IMR-90 (cell line): ENCODE data around the gene LCE3C.

Source experiments
- BHLHE40 ChIP-seq: fragments of 150-350 bp; IDR thresholded peaks from 2 replicates; pipeline ENCODE4 v1.6.1; 2016; ENCODE audit warnings: mild to moderate bottlenecking, low read depth, low read length
- CEBPB ChIP-seq: IDR thresholded peaks from 2 replicates; pipeline ENCODE4 v1.6.1; 2012; ENCODE audit warnings: low read depth, low read length, improper control_type of control experiment
- CHD1 ChIP-seq: IDR thresholded peaks from 2 replicates; pipeline ENCODE4 v1.6.1; 2012; ENCODE audit warnings: low read depth, low read length, improper control_type of control experiment
- CTCF ChIP-seq: conservative IDR thresholded peaks from 2 replicates; pipeline ENCODE4 v1.5.1; 2012; ENCODE audit warnings: mild to moderate bottlenecking, low read depth, low read length, improper control_type of control experiment
- ELK1 ChIP-seq: fragments of 150-350 bp; IDR thresholded peaks from 2 replicates; pipeline ENCODE4 v1.6.1; 2016; ENCODE audit warnings: low read depth, mild to moderate bottlenecking, low read length, moderate library complexity, borderline replicate concordance
- MAFK ChIP-seq: IDR thresholded peaks from 2 replicates; pipeline ENCODE4 v1.6.1; 2012; ENCODE audit warnings: low read depth, low read length, improper control_type of control experiment
- MAZ ChIP-seq: IDR thresholded peaks from 2 replicates; pipeline ENCODE4 v1.6.1; 2012; ENCODE audit warnings: low read depth, mild to moderate bottlenecking, low read length, improper control_type of control experiment, moderate library complexity, borderline replicate concordance
- MXI1 ChIP-seq: IDR thresholded peaks from 2 replicates; pipeline ENCODE4 v1.6.1; 2012; ENCODE audit warnings: low read depth, mild to moderate bottlenecking, low read length, moderate library complexity, borderline replicate concordance
- POLR2A ChIP-seq: IDR thresholded peaks from 2 replicates; pipeline ENCODE4 v1.6.1; 2012; ENCODE audit warnings: mild to moderate bottlenecking, low read depth, low read length
- RAD21 ChIP-seq: IDR thresholded peaks from 2 replicates; pipeline ENCODE4 v1.6.1; 2012; ENCODE audit warnings: low read length, improper control_type of control experiment
- RCOR1 ChIP-seq: IDR thresholded peaks from 2 replicates; pipeline ENCODE4 v1.6.1; 2012; ENCODE audit warnings: mild to moderate bottlenecking, low read length, improper control_type of control experiment; ENCODE audit not compliant: insufficient replicate concordance
- RFX5 ChIP-seq: IDR thresholded peaks from 2 replicates; pipeline ENCODE4 v1.8.0; 2012; ENCODE audit warnings: low read depth, mild to moderate bottlenecking, low read length, moderate library complexity
- SMC3 ChIP-seq: fragments of 150-350 bp; IDR thresholded peaks from 2 replicates; pipeline ENCODE4 v1.6.1; 2016; ENCODE audit warnings: low read depth, mild to moderate bottlenecking, antibody characterized with exemption, low read length, moderate library complexity
- USF2 ChIP-seq: fragments of 150-350 bp; IDR thresholded peaks from 2 replicates; pipeline ENCODE4 v1.6.1; 2017; ENCODE audit warnings: mild to moderate bottlenecking, antibody characterized with exemption, low read length, low read depth

GRCh38 chr1:152623203-152623844, 23.3 kb downstream of the LCE3C start:
- TF ChIP-seq CTCF = 0 out of 2 replicates have a peak, but pooled peaks have one; percentile 3
- no peak for TF ChIP-seq MAFK
- no peak for TF ChIP-seq MXI1
- no peak for TF ChIP-seq CHD1
- no peak for TF ChIP-seq POLR2A
- no peak for TF ChIP-seq SMC3
- TF ChIP-seq BHLHE40 = no peak
- TF ChIP-seq RFX5 = no peak
- no peak for TF ChIP-seq CEBPB
- TF ChIP-seq USF2 = no peak
- TF ChIP-seq ELK1 = no peak
- no peak for TF ChIP-seq RAD21
- TF ChIP-seq RCOR1 = no peak
- no peak for TF ChIP-seq MAZ
